ENCODE results near the gene DNAAF2. TPM values are rescaled to one million over a fixed set of nuclear protein-coding genes. Genes with fewer than 3 reads are reported as not detected.

Gene DNAAF2
- polyA plus RNA-seq, 1 of the 3 experiments (the other 2 are of a cell fraction): 8.9 TPM

GRCh38 chr14:49633640-49634546 lies 1.2 kb downstream of the DNAAF2 start (continued):
- peak; percentile 90 for TF ChIP-seq CTCF (IDR thresholded peaks at IDR 0.05)
- no peak for TF ChIP-seq RCOR1 (IDR thresholded peaks at IDR 0.05; ENCODE audit: low read length)
- peak; percentile 55; the same call in 1 of the 2 replicates for TF ChIP-seq SMC3 (IDR thresholded peaks at IDR 0.05; ENCODE audit: low read depth, low read length)
- TF ChIP-seq CHD2 (IDR thresholded peaks at IDR 0.05; ENCODE audit: low read length, partially characterized antibody): peak; percentile 38
- TF ChIP-seq RAD21 (IDR thresholded peaks at IDR 0.05; ENCODE audit: low read length): peak; percentile 77
- no peak; the same call in none of the 2 replicates for TF ChIP-seq YY1 (IDR thresholded peaks at IDR 0.05; ENCODE audit: low read depth)
- peak; percentile 46 for TF ChIP-seq MXI1 (IDR thresholded peaks at IDR 0.05; ENCODE audit: low read depth, low read length)
- TF ChIP-seq NRF1 (IDR thresholded peaks at IDR 0.05; ENCODE audit: low read depth, low read length): no peak
- peak; percentile 79 for TF ChIP-seq GABPA (IDR thresholded peaks at IDR 0.05; ENCODE audit: low read depth)
- TF ChIP-seq ELF1 (IDR thresholded peaks at IDR 0.05): peak; percentile 67
- TF ChIP-seq TAF1 (IDR thresholded peaks at IDR 0.05; ENCODE audit: borderline replicate concordance, low read depth, low read length): peak; percentile 50
- TF ChIP-seq USF1 (IDR thresholded peaks at IDR 0.05; ENCODE audit: borderline replicate concordance, low read depth): 0 out of 2 replicates have a peak, but pooled peaks have one; percentile 41
- peak; percentile 89 for TF ChIP-seq MAX (IDR thresholded peaks at IDR 0.05; ENCODE audit: low read depth)
- no peak for TF ChIP-seq RXRA (IDR thresholded peaks at IDR 0.05; ENCODE audit: borderline replicate concordance, low read depth)

GRCh38 chr14:49623941-49624839 lies 10.9 kb downstream of the DNAAF2 start:
- Histone ChIP-seq H3K4me2 (peak overlapping the region; percentile 87), H3K79me2 (ENCODE audit: insufficient read depth) (peaks cover 89% of the 10 kb centered on the region), H3K27ac (ENCODE audit: low read depth in 2 of 2, low read length in 1 of 2) (peak overlapping the region in 1 of 2 experiments; percentile 12; a peak in 2 of 4 replicates), H4K20me1 (ENCODE audit: insufficient read depth) (peaks cover 30% of the 10 kb centered on the region), H3K4me3 (ENCODE audit: low read depth in 2 of 2, low read length in 1 of 2) (peak overlapping the region in 1 of 2 experiments; percentile 96; a peak in 1 of 4 replicates), H3F3A (replicated peaks; ENCODE audit: insufficient read depth) (peaks cover 21% of the 10 kb centered on the region), H3K9ac (peak overlapping the region; percentile 12; the same call in 1 of the 2 replicates), H3K9me2 (no peaks in the 10 kb centered on the region), H2AFZ (ENCODE audit: low read depth) (no peak overlapping the region), H3K9me3 (no peaks in the 10 kb centered on the region), H3K36me3 (replicated peaks in 1 of 2; ENCODE audit: control insufficient read depth in 1 of 2, insufficient read depth in 2 of 2, low read length in 1 of 2) (peaks cover 22 to 29% of the 10 kb centered on the region in 2 experiments), H3K4me1 (ENCODE audit: control insufficient read depth in 1 of 2, insufficient read depth in 2 of 2, low read depth in 1 of 2, low read length in 1 of 2) (peaks cover 13 to 21% of the 10 kb centered on the region in 2 experiments; a peak in 3 of 4 replicates), H3K27me3 (ENCODE audit: insufficient read depth) (no peaks in the 10 kb centered on the region)
- WGBS (ENCODE audit: low lambda C conversion rate): 80% methylated on average over 6 of the region's 6 CpGs
- DNase-seq: no peak
- POLR2A ChIA-PET: no interaction called here
- no peak for TF ChIP-seq TCF12 (IDR thresholded peaks at IDR 0.05)
- TF ChIP-seq POLR2AphosphoS5 (IDR thresholded peaks at IDR 0.05; ENCODE audit: low read depth, low read length): peak; percentile 19; the same call in 1 of the 2 replicates
- CTCF ChIA-PET: interaction anchor here (0.8 to 6.1 kb wide), 4 partner anchors 8 to 229 kb away, joined by 5 to 39 read pairs (median 7); partner anchors contain the start of genes DNAAF2 and NEMF
